GM18519 (cell line): ENCODE data around the gene BRD7.

Experiments
- ATAC-seq: cut with Tn5 transposase; IDR thresholded peaks from one replicate; pipeline ENCODE4 v1.9.1; 2021; ENCODE audit warnings: mild to moderate bottlenecking, moderate library complexity; ENCODE audit not compliant: unreplicated experiment, low FRiP score

The BRD7 gene

GRCh38 chr16:50275428-50276325 is 93.1 kb downstream of the BRD7 start:
- no peak for ATAC-seq

DNA sequence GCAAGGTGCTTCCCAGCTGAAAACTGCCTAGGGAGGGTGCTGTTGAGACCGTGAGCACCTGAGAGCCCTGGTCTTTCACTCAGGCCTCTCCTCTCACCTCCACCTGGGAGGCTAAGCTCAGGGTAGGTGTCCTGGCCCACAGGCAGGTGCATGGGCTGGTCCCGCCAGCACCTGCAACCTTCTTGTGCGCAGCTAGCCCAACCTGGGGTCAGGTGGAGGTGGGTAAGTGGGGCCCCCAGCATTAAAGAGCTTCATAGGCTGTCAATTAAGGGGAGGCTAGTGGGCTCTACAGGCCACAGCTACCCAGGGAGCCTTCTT is 93.7 kb downstream of the BRD7 start:
- ATAC-seq = no peak

- ATAC-seq = no peak
Observed at GRCh38 chr16:50274326-50275097, 94.3 kb downstream of the BRD7 start.

GRCh38 chr16:50273888-50274325 is 94.9 kb downstream of the BRD7 start:
- no peak for ATAC-seq

- no peak for ATAC-seq
Observed at GRCh38 chr16:50273382-50273690, 95.5 kb downstream of the BRD7 start.

DNA sequence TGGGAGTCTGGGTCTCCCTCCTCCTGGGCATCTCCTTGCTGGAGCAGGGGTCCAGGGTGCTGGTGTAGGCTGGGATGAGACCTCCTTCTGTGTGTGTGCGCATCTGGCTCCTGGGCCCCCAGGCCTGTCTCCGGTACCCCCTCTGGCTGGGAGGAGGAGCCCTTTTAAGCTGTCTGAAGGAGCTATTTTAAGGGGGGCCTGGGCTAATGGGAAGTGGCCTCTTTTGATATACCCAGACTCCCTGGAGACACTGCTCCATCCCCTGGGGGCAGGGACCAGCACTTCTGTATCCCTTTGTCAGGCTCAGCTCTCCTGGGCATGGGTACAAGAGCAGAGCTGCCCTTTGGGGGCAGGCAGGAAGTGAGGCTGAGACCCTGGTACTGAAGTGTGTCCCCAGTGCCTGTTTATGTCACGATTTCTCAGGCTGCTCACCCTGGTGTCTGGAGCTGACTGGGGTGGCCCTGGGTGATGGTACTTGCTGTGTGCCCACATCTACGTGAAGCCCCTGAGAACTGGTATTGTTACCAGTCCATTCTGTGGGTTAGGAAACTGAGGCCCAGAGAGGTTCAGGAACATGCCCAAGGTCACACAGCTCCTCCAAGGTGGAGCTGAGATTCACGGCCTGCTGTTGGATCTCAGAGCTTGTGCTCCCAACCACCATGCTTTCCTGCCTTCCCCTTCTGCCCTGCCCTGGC is 96.0 kb downstream of the BRD7 start:
- no peak for ATAC-seq

DNA sequence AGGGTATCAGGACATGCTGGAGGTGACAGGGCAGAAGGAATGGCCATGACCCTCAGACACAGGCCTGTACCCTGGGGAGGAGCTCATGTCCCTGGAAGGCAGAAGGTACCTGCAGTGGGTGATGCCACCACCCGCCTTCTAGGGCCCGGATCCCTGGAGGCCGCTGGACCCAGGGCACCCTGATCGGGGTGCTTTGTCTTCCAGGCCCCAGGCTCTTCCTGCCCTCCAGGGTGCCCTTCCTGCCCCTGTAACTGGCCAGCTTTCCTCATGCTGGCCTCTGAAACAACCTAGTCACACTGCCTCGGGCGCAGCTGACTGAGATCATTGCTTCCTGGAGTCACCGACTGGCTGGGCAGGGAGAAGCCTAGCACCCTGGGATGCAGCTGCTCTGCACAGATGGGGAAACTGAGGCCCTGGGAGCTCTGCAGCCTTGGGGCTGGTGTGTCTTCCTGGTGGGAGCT is 96.6 kb downstream of the BRD7 start:
- no peak for ATAC-seq

- no peak for ATAC-seq
Observed at GRCh38 chr16:50271148-50272041, 97.4 kb downstream of the BRD7 start.

DNA sequence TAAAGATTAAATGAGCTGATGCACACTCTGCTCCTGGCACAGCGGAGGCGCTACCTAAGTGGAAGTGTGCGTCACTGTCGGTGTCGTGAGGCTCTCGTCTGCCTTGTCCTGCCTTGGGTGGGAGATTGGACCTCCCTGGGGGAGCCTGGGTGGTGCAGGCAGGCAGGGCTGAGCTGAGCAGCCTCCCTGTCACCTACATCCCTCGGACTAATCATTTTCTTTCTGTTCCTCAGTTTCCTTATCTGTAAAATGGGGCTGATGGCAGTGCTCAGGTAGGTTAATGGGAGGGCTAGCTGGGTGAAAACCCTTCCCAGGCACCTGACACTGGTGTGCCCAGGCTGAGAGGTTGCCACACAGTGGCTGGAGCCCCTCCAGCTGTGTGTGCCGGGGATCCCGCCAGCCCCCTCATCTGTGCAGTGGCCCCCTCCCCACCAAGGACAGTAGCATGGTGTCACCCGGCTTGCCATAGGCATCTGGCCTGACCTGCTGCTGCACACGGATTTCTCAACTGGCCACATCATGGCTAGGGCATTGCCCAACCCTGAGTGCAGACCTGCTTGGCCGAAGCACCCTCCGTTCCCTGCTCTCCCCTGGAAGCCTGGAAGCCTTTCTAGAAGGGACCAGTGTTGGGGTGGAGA is 98.2 kb downstream of the BRD7 start:
- ATAC-seq = no peak

DNA sequence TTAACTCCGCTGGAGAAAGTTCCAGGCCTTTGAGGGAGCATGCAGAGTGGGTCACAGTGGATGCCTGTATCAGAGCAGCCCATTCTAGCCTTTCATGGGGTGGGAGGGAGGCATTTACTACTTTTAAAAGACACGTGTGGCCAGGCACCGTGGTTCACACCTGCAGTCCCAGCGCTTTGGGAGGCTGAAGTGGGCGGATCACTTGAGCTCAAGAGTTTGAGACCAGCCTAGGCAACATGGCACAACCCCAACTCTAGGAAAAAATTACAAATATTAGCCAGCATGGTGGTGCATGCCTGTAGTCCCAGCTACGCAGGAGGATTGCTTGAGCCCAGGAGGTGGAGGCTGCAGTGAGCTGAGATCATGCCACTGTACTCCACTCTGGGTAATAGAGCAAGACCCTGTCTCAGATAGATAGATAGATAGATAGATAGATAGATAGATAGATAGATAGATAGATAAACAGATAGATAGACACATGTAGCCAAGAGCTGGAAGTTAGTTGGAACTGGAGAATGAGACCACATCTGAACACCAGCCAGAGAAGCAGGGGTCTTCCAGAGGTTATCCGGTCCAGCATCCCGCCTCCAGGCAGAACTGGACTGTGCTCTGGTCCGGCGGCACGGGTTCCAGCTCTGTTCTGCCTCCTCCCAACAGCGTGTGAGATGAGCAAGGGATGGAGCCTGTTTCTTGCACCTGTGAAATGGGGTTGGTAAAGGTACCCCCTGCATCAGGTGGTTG is 98.8 kb downstream of the BRD7 start:
- ATAC-seq = no peak

DNA sequence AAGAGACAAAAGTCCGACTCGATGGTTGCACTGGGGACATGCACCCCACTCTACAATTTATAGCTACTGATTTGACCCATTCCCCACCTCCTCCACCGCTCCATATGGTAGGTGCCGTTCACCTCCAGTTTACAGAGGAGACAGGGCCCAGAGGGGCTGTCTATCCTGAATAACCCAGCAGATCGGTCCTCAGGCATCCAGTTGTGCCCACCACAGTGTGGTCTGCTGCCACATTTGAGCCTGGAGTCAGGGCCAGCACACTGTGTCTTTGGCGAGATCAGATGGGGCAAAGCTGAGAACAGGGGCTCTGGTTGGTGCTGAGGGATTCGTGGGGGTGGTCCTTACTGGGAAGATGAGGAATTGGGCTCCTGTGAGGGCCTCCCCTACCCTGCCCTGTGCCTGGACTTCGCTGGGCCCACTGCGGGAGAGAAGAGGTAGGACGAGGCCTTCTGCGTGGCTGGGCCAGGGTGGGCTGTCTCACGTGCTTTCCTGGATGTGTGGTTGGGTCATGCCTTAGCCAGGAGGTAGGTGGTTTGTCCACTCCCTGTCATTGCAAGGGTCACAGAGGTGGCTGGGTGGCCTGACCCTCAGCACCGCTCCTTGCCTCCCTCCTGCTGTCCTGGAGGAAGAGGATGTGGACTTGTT is 99.6 kb downstream of the BRD7 start:
- no peak for ATAC-seq

DNA sequence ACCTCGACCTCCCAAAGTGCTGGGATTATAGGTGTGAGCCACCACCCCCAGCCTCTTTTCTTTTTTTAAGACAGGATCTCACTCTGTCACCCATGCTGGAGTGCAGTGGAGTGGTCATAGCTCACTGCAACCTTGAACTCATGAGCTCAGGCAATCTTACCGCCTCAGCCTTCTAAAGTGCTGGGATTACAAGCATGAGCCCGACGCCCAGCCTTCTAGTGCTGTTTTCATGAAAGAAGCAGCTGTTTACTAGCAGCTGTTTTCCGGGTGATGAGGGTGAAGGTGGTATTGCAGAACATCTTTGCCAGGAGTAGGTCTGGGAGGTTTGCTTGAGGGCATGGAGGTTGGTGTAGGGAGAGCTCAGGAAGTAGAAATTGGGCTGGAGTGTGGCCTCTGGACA is 100.4 kb downstream of the BRD7 start:
- no peak for ATAC-seq

DNA sequence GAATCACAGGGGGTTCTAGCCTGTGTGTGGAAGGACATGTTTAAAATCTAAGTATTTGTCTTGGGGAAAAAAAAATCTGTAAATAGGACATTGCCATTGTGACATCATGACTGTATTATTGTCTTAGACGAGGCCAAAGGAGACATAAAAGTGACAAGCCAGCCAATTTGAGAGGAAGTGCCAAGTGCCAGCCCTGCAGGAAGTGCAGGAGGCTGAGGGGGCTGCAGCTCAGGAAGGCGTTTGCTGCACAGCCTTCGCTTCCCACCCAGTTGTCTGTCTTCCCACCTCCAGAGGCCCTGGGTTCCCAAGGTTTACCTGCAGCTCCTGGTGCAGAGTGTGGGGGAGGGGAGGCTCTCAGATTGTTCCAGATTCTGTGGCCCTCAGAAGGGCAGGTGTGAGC is 101.1 kb downstream of the BRD7 start:
- ATAC-seq = no peak

DNA sequence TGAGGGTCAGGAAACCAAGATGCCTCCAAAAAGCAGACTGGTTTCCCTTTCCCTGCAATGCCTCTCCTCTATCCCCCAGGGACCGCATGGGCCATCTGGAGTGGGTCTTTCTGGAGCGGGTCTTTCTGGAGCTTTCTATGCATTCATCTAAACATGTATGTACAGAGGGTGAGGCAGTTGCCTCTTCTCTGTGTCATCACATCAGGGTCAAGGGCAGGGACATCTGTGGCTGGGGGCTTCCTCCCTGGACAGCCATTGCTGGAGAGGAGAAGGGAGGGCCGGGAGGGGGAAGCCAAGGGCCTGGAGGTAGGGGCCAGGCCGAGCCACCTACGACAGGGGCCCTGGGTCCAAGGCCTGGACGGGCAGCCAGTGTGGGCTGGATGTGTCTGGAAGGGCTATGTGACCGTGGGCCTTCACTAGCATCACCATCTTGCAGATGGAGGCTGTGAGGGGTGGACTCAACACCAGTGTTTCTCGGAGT is 101.6 kb downstream of the BRD7 start:
- ATAC-seq = no peak

DNA sequence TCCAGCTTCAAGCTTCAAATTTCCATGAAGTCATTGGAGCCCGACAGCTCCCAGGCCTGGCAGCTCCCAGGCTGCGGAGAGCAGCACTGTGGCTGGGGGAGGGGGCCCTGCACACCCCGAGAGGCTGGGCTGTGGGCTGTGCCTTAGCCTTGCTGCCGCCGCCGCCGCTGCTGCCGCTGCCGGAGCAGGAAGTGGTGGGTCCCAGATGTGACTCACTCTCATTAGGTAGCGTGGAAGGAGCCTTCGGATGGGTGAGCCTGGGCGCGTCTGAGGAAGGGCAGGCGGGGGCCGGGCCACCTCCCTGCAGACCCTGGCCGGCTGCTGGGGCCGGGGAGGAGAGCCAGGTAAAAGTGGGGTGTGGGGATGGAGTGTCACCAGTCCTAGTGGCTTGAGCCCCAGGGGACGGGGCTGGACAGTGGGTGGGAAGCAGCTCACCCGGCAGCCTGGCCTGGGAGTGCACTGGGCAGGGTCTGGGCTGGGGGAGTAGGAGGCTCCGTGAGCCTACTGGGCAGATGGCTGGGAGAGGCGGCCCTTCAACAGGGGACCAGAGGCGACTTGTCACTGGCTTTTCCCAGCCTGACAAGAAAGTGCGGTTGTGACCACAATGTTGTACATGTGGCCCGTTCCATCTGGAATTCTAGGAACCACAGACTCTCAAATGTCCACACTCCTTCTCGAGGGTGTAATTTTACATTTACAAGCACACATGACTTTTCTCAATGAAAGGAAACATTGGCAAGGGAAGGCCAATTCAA is 102.3 kb downstream of the BRD7 start, which contains the start of gene ADCY7:
Gene ADCY7, plus strand, starts transcription at position 215 of the 755 bp plus-strand sequence. CDS start 21,629 bp downstream, outside the sequence.
- peak; percentile 62 for ATAC-seq
